HPDE6-E6E7 (cell line): ENCODE data around the gene IGSF6.
"Not testable (repeated sequence)": the region's sequence is repeated elsewhere in the genome, so short reads cannot be mapped to it uniquely, and the experiment has no call there.

Experiments
- DNase-seq: peaks from one replicate; pipeline ENCODE4 v3.0.0; 2011; ENCODE audit warnings: missing footprints; ENCODE audit errors: extremely low spot score

IGSF6 gene

GRCh38 chr16:21653571-21653970 lies 1.2 kb upstream of the IGSF6 start:
- DNase-seq: no peak

- DNase-seq: no peak
Measured at GRCh38 chr16:21651515-21651914, 893 bp downstream of the IGSF6 start.

GRCh38 chr16:21650521-21650920 lies 1.9 kb downstream of the IGSF6 start:
- DNase-seq: no peak

- DNase-seq: not testable (repeated sequence)
Measured at GRCh38 chr16:21649826-21650406, 2.5 kb downstream of the IGSF6 start.

GRCh38 chr16:21647562-21648164 lies 4.7 kb downstream of the IGSF6 start:
- no peak for DNase-seq

- no peak for DNase-seq
Measured at GRCh38 chr16:21646721-21647561, 5.5 kb downstream of the IGSF6 start.

- no peak for DNase-seq
Measured at GRCh38 chr16:21646091-21646490, 6.3 kb downstream of the IGSF6 start.

- no peak for DNase-seq
Measured at GRCh38 chr16:21645261-21645721, 7.1 kb downstream of the IGSF6 start.

- no peak for DNase-seq
Measured at GRCh38 chr16:21644674-21645073, 7.7 kb downstream of the IGSF6 start.

- DNase-seq: no peak
Measured at GRCh38 chr16:21643785-21644184, 8.6 kb downstream of the IGSF6 start.

- no peak for DNase-seq
Measured at GRCh38 chr16:21642861-21643260, 9.5 kb downstream of the IGSF6 start.

- no peak for DNase-seq
Measured at GRCh38 chr16:21641916-21642315, 10.5 kb downstream of the IGSF6 start.

- no peak for DNase-seq
Measured at GRCh38 chr16:21639493-21639892, 12.9 kb downstream of the IGSF6 start.

- DNase-seq: peak; percentile 32
Measured at GRCh38 chr16:21638573-21638975, 13.8 kb downstream of the IGSF6 start.

- DNase-seq: no peak
Measured at GRCh38 chr16:21637032-21637968, 15.1 kb downstream of the IGSF6 start.

- not testable (repeated sequence) for DNase-seq
Measured at GRCh38 chr16:21635694-21636093, 16.7 kb downstream of the IGSF6 start.

GRCh38 chr16:21634216-21634615 lies 18.2 kb downstream of the IGSF6 start:
- no peak for DNase-seq

- DNase-seq: not testable (repeated sequence)
Measured at GRCh38 chr16:21631951-21632575, 20.3 kb downstream of the IGSF6 start.

GRCh38 chr16:21631376-21631775 lies 21.0 kb downstream of the IGSF6 start:
- DNase-seq: not testable (repeated sequence)

GRCh38 chr16:21630866-21631265 lies 21.5 kb downstream of the IGSF6 start:
- DNase-seq: not testable (repeated sequence)
